Fibroblast of villous mesenchyme (primary cell): ENCODE results near the gene CYSRT1. TPM values are rescaled to one million over a fixed set of nuclear protein-coding genes. Genes with fewer than 3 reads are reported as not detected.

Source experiments
- DNase-seq: peaks from one replicate; pipeline ENCODE4 v3.0.0-alpha.2; 2010; ENCODE audit warnings: low read depth
- H3K4me3 ChIP-seq: 2 replicates; pipeline ENCODE4 v1.5.1; 2011; ENCODE audit warnings: low read depth, mild to moderate bottlenecking, low read length
- total RNA-seq: library from RNA; depleted of rRNA; stranded (reverse); fragments of >200 nt; gene quantifications from 2 replicates; pipeline ENCODE4 v1.2.3, GENCODE V29; 2012
- TF ChIP-seq, protein P1 (sequence below): IDR thresholded peaks from 2 replicates; pipeline ENCODE4 v1.5.1; 2012; ENCODE audit warnings: low read depth, mild to moderate bottlenecking, low read length; ENCODE audit not compliant: insufficient read depth

CYSRT1 gene
- total RNA-seq, 1 donor, result under 0.01 TPM

DNA sequence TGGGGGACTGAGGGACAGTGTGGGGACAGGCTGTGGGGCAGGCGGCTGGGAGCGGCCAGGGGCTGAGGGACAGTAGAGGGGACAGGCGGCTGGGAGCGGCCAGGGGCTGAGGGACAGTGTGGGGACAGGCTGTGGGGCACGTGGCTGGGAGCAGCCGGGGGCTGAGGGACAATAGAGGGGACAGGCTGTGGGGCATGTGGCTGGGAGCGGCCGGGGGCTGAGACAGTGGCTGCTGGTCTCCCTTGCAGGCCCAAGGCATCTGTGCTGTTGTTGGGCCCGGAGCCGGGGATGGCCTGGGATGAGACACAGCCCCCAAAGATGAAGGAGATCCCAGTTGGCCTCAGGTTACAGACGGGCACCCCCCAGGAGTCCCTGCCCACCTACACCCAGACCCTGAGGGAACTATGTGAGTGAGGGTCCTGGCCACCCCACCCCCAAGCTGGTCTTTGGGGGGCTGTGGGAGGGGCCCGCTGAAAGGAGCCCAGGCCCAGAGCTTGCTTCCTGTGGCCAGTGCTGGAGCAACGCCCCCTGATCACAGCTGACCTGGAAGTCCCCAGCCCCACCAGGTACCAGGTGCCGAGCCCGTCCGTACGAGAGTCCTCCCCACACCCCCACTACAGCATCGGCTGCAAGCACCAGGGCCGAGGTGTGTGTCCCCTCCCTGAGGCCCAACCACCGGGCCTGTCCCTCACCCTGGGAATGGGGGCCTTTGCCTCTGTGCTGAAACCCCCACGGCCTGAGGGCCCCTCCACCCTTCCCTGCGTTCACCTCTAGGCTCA lies 26.7 kb downstream of the CYSRT1 start:
- no peak for DNase-seq
- H3K4me3 ChIP-seq, result no peak overlapping the region
- TF ChIP-seq, protein P1, sequence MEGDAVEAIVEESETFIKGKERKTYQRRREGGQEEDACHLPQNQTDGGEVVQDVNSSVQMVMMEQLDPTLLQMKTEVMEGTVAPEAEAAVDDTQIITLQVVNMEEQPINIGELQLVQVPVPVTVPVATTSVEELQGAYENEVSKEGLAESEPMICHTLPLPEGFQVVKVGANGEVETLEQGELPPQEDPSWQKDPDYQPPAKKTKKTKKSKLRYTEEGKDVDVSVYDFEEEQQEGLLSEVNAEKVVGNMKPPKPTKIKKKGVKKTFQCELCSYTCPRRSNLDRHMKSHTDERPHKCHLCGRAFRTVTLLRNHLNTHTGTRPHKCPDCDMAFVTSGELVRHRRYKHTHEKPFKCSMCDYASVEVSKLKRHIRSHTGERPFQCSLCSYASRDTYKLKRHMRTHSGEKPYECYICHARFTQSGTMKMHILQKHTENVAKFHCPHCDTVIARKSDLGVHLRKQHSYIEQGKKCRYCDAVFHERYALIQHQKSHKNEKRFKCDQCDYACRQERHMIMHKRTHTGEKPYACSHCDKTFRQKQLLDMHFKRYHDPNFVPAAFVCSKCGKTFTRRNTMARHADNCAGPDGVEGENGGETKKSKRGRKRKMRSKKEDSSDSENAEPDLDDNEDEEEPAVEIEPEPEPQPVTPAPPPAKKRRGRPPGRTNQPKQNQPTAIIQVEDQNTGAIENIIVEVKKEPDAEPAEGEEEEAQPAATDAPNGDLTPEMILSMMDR, result no peak

DNA sequence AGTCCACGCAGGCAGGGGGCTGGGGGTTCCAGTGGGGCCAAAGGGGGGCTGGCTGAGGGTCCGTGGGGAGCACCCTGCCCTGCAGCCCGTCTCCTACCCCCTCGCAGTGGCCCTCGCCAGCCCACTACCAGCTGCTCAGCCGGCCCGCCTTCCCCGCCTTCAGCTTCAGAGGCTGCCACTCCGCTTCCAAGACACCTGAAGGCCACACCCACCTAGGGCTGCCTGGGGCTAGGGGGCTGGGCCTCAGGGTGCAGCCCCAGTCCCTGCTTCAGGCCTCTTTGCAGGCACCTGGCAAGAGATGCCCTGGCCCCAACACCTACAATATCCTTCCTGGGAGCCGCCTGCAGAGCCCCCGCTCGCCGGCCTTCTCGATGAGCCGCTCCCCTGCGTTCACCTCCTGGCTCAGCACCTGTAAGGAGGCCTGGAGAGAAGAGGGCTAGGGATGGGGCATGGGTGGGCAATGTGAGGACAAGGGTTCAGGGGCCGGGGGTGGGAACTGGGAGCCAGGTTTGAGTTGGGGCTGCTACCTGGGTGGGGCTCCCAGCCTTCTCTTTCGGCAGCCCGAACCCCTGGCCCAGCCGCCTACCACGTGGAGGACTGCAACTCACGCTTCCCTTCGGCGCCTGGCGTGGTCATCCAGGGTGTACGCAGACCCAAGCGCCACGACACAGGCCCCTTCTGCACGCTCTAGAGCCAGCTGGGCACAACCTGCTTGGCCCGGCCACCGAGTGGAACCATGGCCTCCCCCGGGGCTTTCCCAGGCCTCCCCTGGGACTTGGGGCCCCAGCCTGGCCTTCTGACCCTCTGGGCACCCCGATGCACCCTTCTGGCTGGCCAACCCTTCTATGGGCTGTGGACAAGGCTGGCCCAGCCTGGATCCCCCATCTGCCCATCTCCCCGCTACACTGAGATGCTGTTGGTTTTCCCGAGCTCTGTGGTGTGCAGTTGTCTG lies 27.9 kb downstream of the CYSRT1 start:
- TF ChIP-seq, protein P1, result no peak
- no peak overlapping the region for H3K4me3 ChIP-seq
- DNase-seq, result no peak

DNA sequence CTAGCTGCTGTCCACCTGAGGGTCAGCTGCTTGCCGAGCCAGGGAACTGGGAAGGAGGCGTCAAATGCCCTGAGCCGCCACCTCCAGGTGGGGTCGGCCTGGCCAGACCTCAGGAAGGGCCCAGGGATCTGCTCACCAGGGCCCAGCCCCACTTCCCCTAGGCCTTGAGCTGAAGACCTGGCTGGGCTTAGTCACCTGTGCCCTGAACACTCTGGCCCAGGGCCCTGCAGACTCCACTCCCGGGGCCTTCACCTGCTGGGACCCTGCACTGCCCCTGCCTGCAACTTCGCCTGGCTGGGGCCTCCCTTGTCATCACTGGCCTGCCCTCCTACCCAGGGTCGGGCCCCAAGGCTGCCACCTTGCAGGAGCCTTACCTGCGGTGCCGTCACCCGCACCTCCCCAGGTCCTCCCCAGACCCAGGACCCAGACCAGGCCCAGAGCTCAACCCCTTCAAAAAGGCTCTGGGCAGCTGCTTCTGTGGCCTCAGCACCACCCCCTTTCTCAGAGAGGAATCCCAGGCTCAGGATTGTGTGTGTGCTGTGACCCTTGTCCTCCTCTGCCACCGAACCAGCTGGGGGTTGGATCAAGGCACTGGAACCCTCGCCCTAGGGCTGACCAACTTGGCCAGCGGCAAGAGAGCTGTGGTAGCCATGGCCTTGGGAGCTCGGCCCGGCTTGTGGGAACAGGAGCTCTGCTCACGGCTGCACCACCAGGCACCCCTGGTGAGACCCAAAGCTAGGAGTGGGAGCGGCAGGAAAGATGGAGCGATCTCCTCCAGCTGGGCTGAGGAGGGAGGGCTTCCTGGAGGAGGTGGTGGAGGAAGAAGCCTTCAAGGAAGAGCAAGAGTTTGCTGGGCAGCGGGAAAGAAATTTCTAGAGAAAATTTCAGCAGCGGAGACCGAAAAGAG lies 29.0 kb downstream of the CYSRT1 start:
- TF ChIP-seq, protein P1, result no peak
- no peak for DNase-seq

DNA sequence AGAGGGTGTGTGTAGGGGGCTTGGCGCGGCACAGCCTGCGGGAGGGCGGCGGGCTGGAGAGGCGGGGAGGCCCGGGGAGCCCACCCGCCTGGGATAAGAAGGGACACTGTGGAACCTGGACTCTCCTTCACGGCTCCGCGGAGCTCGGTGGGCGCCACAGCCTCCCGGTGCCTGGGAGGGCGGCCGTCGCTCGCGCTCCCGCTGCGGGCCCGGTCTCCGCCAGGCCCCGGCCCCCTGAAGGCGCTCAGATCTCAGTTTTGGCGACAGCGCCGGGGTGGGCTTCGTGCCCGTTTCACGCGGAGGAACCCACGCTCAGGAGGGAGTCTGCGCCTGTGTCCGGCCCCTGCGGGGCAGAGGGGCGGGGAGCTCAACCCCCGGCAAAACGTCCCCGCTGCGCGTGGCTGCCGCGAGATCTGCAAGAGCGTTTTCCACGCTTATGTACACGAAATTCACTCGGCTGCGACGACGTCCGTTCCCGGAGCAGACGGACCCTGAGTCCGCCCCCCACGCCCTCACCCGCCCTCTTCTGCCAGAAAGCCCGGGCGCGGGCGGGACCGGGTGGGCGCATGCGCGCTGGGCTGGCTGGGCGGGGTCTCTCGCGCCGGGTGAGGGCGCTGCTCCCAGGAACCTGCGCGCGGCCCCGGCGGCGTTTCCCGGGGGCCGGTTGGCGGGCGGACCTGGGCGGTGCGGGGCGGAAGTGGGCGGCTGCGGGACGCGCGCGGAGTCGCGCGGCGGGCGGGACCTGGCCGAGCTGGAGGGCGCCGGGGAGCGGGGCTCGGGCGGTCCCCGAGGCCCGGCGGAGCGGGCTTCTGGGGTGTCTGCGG lies 29.9 kb downstream of the CYSRT1 start, which contains the start of gene NELFB:
TSS of gene NELFB (plus strand) at position 704 of the 824 bp plus-strand sequence.
- TF ChIP-seq, protein P1, result no peak
- H3K4me3 ChIP-seq, result peak within 1 kb of the TSS; percentile 94
- DNase-seq, result peak; percentile 88

More for the DNA sequence above, 29.0 kb downstream of the CYSRT1 start:
- peak overlapping the region; percentile 78 for H3K4me3 ChIP-seq

DNA sequence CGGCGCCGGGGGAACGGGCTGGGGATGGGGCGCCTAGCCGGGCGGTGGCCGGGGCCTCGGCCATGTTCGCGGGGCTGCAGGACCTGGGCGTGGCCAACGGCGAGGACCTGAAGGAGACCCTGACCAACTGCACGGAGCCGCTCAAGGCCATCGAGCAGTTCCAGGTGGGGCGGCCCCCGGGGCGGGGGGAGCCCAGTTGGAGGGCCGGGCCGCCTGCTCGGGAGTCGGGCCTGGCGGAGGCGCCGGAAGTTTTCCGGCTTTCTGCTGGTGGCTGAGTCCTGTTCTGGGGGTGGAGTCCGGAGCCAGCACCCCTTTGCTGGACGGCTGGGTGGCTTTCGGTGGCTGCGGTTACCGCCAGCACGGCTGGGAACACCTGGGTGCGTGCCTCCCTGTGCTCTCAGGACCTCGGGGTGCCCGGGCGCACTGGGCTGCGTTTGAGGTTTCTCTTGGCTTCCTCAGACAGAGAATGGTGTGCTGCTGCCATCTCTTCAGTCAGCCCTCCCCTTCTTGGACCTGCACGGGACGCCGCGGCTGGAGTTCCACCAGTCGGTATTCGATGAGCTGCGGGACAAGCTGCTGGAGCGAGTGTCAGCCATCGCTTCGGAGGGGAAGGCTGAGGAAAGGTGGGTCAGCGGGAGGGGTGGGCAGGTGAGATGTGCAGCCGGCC lies 30.6 kb downstream of the CYSRT1 start:
- TF ChIP-seq, protein P1, result no peak
- H3K4me3 ChIP-seq, result peak overlapping the region; percentile 94
- peak; percentile 36 for DNase-seq
